CD4-positive, alpha-beta T cell treated with Interleukin-21 for 1 hour (primary cell): ENCODE data around the gene RNF186.
"Not testable (repeated sequence)": the region's sequence is repeated elsewhere in the genome, so short reads cannot be mapped to it uniquely, and the experiment has no call there.

ENCODE experiments used
- DNase-seq: peaks from one replicate; pipeline ENCODE4 v3.0.0-alpha.2; 2020

RNF186 gene, protein sequence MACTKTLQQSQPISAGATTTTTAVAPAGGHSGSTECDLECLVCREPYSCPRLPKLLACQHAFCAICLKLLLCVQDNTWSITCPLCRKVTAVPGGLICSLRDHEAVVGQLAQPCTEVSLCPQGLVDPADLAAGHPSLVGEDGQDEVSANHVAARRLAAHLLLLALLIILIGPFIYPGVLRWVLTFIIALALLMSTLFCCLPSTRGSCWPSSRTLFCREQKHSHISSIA

DNA sequence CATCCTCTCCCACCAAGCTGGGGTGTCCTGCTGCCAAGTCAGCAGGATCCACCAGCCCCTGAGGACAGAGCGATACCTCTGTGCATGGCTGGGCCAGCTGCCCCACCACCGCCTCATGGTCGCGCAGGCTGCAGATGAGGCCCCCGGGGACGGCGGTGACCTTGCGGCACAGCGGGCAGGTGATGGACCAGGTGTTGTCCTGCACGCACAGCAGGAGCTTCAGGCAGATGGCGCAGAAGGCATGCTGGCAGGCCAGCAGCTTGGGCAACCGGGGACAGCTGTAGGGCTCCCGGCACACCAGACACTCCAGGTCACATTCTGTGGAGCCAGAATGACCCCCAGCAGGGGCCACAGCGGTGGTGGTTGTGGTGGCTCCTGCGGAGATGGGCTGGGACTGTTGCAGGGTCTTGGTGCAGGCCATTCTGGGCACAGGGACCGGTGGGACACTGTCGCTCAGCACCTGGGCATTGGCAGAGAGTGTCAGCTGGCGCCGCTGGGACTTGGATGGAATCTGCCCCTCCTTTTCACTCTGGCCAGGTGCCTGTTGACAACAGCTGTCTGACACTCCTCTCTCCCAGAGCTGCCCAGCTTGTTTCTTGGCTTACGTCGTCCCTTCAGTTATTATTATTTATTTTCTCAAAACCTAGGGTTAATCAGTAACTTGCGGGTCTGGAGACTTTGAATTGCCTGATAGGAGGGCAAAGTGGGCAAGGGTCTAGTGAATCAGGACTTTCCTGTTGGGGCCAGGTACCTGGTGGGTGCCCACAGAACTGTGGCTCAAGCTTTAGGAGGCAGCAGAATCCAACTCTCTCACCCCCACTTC lies at the start of gene RNF186:
RNF186 (minus strand) TSS at position 603 of the 823 bp plus-strand sequence; CDS start at position 421, 182 bp downstream.
- no peak for DNase-seq

DNA sequence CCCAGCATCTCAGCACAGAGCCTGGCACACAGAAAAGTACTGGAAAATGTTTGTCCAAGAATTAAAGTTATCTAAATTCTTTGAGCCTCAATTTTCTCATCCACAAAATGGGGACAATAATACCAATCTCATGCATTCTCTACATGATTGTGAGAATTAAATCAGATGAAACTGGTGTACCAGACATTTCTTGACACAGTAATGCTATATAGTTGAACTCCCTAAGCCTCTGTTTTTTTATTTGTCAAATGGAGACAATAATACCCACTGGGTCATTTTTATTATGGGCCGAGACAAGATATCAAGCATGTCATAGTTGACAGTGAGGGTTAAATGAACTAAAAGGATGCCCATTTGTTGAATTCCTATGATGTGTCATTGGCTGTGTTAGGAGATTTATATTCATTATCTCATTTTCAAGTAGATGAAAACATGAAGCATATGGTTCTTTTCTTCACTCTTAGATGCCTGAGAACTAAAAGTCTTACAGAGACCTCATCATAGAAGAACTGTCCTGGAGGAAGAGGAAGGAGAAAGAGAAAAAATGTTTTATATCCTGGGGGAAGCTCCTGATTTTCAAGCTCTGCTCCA lies 49.6 kb upstream of the RNF186 start:
- DNase-seq: no peak

GRCh38 chr1:19862944-19863343 lies 47.9 kb upstream of the RNF186 start:
- DNase-seq: no peak

DNA sequence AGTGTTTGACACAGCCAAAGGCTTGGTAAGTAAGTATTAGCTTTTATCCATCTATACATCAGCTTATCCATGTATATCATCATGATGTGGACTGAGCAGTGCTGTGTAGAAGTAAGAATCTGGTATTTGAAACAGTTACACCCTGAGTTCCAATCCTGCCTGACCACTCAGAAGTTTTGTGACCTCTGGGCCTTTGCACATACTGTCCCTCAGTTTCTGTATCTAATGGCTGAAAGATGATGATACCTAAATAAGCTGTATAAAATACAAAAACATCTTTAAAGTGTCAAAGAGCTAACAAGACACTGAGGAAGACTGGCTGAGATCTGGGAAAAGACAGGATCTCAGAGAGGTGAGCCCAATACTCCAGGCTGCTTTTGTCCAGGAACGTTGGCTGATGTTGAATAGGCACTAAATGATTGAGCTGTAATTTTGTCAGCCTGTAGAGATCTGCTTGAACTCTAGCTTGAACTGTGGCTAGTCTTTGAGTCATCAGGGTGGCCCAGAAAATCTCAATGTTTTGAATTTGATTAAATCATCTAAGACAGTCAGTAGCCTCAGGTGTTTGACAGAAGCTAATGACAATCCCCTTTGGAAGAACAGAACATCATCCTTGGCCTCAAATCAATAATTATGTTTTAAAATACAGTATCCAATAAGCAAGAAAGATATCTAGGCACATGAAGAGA lies 46.9 kb upstream of the RNF186 start:
- DNase-seq: no peak

DNA sequence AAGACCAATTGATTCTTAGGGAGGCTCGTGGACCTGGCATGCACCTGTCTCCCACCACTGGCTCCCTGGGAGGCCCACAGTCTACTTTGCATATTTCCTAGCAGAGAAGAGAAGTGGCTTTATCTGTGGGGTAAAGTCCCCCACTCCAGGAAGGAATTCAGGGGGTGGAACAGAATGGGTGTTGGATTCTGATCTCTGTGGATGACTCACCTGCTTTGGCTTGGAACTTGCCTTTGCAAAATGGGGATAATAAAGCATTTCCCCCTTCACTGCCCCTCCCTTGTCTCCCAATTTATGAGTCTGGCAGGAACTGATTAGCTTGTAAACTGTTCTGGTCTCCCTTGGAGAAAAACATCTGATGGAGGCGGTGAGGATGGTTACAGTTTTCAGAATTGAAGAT lies 46.0 kb upstream of the RNF186 start:
- no peak for DNase-seq

DNA sequence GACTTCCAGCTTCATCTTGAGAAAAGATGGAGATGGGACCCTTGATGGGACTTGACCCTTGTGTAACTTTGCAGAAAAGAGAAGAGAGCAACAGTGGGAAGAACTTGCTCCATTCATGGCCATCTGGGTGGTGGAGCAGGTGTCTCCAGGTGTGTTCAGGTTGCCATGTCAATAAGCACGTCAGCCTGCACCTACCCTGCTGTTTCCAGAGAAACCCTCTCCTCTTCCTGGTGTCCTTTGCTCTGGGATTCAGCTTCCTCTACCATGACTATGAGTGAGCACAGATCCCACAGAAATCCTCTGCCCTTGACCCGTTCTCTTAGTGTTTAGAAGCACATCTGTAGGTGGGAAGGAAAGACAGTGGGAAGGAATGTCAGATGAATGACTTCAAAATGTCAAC lies 45.3 kb upstream of the RNF186 start:
- DNase-seq: no peak

GRCh38 chr1:19859876-19860275 lies 44.8 kb upstream of the RNF186 start:
- DNase-seq: no peak

GRCh38 chr1:19858893-19859292 lies 43.8 kb upstream of the RNF186 start:
- no peak for DNase-seq

- no peak for DNase-seq
Observed at GRCh38 chr1:19854866-19855265, 39.8 kb upstream of the RNF186 start.

DNA sequence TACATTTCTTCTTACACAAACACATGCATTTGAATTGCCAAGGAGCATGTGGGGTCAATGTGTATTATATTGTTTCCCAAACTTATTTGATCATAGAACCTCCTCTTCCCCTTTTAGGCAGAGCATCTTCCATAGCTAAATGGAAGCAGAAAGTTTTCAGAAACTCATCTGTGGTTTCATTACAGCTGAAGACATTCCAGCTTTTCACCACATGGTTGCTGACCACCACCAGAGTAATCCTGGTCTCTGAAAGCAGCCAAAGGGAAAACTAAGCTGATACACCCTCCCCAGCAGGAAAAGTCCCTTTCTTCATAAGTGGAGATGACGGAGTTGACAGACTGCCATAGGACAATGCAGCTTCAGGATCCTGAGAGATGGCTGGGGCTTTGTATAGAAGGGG lies 37.0 kb upstream of the RNF186 start:
- no peak for DNase-seq

- no peak for DNase-seq
Observed at GRCh38 chr1:19850214-19850613, 35.1 kb upstream of the RNF186 start.

- DNase-seq: not testable (repeated sequence)
Observed at GRCh38 chr1:19849307-19849706, 34.2 kb upstream of the RNF186 start.

GRCh38 chr1:19847334-19847733 lies 32.3 kb upstream of the RNF186 start:
- DNase-seq: not testable (repeated sequence)

- DNase-seq: no peak
Observed at GRCh38 chr1:19846338-19846737, 31.3 kb upstream of the RNF186 start.

DNA sequence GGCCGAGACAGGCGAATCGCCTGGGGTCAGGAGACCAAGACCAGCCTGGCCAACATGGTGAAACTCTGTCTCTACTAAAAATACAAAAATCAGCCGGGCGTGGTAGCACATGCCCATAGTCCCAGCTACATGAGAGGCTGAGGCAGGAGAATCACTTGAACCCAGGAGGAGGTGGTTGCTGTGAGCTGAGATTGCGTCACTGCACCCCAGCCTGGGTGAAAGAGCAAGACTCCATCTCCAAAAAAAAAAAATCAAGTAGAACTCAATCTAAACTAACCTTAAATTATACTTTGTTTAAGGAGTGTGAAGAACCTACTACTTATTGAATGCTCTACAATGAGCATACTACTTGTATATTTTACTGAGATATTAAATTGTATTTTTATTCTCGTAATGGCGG lies 30.5 kb upstream of the RNF186 start:
- no peak for DNase-seq

DNA sequence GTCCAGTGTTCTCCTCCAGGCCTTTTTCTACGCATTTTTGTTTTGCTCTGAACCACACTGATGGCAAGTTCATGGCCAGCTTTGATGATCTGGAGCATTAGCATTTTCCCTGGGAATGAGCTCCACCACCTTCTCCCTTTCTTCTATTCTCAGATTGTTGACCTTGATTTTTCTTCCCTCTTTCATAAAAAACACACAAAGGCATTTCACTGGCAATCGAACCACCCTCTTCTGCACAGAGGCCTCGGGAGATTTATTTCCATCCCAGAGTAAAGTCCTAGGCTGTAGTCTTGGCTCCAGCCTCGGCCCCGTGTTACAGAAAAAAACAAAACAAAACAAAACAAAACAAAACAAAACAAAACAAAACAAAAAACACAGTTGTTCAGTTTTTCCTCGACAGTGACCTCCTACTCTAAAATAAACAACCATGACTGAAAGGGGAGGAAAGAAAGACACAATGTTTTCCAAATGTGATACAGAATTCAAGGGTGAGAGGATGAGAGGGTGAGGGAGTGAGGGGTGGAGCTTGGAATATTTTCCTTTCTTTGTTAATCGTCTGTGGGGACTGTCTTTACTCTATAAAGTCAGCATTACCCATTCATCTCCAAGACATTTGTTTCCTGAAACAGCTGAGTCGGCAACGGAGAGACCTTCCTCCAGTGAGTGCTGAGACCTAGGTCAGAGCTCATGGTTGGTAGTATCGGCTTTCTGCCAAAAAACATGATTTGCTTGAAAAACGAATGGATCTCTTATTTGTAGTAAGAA lies 29.8 kb upstream of the RNF186 start:
- DNase-seq: no peak

DNA sequence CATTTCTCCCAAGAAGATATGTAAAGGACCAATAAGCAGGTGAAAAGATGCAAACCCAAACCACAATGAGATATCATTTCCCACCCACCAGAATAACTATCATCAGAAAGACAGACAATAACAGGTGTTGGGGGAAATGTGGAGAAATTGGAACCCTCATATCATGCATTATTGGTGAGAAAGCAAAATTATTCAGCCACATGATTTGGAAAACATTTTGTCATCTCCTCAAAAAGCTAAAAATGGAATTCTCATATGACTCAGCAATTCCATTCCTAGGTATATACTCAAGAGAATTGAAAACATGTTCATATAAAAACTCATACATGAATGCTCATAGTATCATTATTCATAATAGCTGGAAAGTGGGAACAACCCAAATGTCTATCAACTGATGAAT lies 25.1 kb upstream of the RNF186 start:
- no peak for DNase-seq

DNA sequence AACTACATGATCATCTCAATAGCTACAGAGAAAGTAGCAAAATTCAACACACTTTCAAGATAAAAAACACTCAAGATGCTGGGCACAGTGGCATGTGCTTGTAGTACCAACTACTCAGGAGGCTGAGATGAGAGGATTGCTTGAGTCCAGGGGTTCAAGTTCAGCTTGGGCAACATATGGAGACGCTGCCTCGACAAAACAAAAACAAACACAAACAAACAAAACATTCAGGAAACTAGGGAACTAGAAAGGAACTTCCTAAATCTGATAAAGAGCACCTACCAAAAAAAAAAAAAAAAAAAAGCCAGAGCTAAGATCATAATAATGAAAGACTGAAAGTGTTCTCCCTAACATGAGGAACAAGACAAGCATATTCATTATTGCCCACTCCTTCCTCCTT lies 22.8 kb upstream of the RNF186 start:
- DNase-seq: no peak

DNA sequence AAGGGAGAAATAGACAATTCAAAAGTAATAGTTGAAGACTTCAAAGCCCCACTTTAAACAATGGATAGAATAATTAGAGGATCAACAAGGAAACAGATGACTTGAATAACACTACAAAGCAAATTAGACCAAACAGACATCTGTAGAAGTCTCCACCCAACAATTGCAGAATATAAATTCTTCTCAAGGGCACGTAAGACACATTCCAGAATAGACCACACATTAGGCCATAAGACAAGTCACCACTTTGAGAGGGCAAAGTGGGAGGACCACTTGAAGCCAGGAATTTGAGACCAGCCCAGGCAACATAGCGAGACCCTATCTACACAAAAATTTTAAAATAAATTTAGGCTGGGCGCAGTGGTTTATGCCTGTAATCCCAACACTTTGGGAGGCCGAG lies 20.5 kb upstream of the RNF186 start:
- no peak for DNase-seq

GRCh38 chr1:19831441-19831840 lies 16.4 kb upstream of the RNF186 start:
- no peak for DNase-seq

- DNase-seq: no peak
Observed at GRCh38 chr1:19828546-19828945, 13.5 kb upstream of the RNF186 start.

- no peak for DNase-seq
Observed at GRCh38 chr1:19825298-19825697, 10.2 kb upstream of the RNF186 start.

GRCh38 chr1:19824541-19824940 lies 9.5 kb upstream of the RNF186 start:
- DNase-seq: no peak
